Stimulated activated CD4-positive, alpha-beta T cell treated with anti-CD3 and anti-CD28 coated beads, TNF-alpha, amount 100 ng/mL, for 1 hour (primary cell): ENCODE results near the gene NDUFA6.
"Not testable (repeated sequence)": the region's sequence is repeated elsewhere in the genome, so short reads cannot be mapped to it uniquely, and the experiment has no call there.

ENCODE experiments used
- DNase-seq, 3 donors: peaks; one replicate each; pipeline ENCODE4 v3.0.0-alpha.2; 2020; ENCODE audit warnings: low read depth in 3 of 3, low spot score in 1 of 3

Gene NDUFA6

GRCh38 chr22:42114721-42115120 lies 24.1 kb upstream of the NDUFA6 start:
- no peak for DNase-seq

GRCh38 chr22:42112793-42113192 lies 22.2 kb upstream of the NDUFA6 start:
- not testable (repeated sequence) for DNase-seq

- DNase-seq: no peak
Measured at GRCh38 chr22:42111798-42112197, 21.2 kb upstream of the NDUFA6 start.

GRCh38 chr22:42108848-42109247 lies 18.3 kb upstream of the NDUFA6 start:
- no peak for DNase-seq

- not testable (repeated sequence) for DNase-seq
Measured at GRCh38 chr22:42104332-42104860, 13.8 kb upstream of the NDUFA6 start.

DNA sequence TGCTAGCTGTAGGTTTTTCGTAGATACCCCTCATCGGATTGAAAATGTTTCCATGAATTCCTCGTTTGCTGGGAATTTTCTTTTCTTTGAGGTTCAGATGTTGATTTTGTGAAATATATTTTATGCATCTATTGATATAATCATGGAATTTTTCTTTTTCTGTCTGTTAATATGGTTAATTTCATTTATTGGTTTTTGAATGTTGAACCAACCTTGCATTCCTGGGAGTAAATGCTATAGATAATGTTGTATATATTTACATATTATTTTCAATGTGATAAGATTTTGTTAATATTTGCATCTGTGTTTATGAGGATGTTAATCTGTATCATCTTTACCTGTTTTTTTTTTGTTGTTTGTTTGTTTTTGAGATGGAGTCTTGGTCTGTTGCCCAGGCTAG lies 10.6 kb upstream of the NDUFA6 start:
- DNase-seq: no peak

DNA sequence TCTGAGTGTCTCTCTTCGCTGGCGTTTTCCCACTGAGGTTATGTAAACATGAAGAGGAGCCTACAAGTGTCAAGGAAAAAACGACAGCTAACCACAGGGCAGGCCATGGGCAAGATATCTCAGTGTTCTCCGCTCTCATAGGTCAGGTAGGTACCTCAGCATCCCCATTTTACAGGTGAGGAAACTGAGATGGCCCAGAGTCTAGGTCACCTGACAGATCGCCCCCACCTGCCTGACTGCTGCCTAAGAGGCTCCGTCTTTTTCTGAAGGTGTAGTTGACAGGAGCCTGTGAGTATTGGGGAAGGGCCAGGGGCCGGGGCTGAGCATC lies 847 bp upstream of the NDUFA6 start:
- no peak for DNase-seq

DNA sequence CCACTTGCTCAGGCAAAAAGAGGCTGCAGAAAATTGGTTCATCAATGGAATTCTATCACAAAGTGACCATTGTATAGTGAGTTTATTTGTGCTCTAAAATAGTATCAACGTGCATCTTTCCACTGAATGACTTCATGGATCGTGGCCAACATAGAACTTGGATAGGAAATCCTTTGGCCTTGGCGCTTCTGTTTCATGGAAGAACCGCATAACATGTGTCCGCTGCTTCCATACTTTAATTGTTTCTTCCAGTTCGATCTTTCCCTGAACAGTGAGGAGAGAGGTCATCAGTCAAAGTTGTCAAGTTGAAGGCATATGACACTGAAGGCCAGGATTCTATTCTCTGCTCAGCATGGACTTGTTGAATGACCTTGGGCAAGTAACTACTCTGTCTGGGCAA lies 4.5 kb downstream of the NDUFA6 start:
- DNase-seq: no peak

- no peak for DNase-seq
Measured at GRCh38 chr22:42084874-42085273, 5.7 kb downstream of the NDUFA6 start.

DNA sequence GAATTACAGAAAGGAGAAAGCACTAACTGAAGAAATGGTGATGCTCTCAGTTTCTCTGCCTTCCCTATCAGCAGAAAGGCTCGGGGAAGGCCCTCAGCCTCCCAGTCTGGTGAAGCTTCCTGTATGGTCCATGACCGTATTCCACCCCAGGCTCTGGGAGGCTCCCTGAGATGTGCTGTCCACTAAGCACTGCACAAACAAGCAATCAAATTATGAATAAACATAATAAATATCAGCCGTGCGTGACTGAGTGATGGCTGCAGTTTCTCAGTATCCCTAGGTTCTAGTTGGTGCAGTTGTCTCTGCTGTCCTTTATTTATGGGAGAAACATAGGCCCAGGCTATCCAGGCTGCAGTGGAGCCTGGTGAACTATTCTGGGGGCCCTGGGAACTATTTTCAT lies 7.5 kb downstream of the NDUFA6 start:
- DNase-seq: no peak

GRCh38 chr22:42080287-42080686 lies 10.3 kb downstream of the NDUFA6 start:
- DNase-seq: no peak

- peak; percentile 93 to 97 (median 95) for DNase-seq
Measured at GRCh38 chr22:42079319-42080251, 11.0 kb downstream of the NDUFA6 start, which contains the start of gene SMDT1. Gene SMDT1 (plus strand): TSS chr22:42079700. CDS start chr22:42079769, 69 bp downstream.

DNA sequence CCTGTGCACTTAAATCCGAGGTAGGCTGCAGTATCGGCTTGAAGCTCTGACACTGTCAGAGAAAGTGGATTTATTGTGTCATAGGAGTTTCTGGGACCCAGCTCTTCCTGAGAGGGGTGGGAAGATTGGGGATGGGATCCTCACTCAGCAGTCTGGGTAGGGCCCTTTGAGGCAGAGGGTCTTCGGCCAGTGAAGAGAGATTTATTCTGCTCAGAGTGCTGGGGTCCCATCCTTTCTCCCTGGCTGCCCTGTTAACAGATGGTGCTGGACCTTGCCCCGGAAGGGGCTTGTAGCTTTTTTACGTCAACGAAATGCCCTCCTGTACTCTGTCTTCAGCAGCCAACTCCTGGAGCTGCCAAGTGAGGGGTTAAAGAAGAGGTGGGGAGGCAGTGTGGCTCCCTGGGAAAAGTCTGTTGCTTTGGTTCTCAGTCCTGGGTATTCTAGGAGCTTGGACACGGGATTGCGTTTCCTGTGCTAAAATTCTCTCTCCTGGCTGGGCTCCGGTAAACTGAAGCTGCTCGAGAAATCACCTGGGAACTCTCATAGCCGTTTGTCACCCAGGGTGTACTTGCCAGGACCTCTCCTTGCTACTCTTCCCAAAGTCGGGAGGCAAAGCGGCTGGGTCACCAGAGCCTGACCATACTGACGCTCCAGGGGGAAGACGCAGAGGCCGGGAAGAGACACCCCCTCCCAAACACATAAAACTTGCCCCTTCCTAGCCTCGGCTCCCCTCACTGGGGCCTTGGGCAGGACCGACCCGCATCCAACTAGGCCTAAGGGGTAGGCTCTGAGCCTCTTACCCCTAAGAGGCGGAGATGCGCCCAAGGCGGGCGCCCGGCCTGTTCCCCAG lies 11.9 kb downstream of the NDUFA6 start:
- no peak for DNase-seq

DNA sequence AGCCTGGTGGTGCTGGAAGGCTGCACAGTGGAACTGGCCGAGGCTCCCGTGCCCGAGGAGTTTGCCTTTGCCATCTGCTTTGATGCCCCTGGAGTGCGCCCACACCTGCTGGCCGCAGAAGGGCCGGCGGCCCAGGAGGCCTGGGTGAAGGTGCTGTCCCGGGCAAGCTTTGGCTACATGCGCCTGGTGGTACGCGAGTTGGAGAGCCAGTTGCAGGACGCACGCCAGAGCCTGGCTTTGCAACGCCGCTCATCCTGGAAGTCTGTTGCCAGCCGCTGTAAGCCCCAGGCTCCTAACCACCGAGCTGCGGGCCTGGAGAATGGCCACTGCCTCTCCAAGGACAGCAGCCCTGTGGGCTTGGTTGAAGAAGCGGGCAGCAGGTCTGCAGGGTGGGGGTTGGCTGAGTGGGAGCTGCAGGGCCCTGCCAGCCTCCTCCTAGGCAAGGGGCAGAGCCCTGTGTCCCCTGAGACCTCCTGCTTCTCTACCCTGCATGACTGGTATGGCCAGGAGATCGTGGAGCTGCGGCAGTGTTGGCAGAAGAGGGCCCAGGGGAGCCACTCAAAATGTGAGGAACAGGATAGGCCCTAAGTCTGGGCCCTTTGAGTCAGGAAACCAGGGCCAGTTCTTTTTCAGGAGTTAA lies 13.0 kb downstream of the NDUFA6 start:
- no peak for DNase-seq

DNA sequence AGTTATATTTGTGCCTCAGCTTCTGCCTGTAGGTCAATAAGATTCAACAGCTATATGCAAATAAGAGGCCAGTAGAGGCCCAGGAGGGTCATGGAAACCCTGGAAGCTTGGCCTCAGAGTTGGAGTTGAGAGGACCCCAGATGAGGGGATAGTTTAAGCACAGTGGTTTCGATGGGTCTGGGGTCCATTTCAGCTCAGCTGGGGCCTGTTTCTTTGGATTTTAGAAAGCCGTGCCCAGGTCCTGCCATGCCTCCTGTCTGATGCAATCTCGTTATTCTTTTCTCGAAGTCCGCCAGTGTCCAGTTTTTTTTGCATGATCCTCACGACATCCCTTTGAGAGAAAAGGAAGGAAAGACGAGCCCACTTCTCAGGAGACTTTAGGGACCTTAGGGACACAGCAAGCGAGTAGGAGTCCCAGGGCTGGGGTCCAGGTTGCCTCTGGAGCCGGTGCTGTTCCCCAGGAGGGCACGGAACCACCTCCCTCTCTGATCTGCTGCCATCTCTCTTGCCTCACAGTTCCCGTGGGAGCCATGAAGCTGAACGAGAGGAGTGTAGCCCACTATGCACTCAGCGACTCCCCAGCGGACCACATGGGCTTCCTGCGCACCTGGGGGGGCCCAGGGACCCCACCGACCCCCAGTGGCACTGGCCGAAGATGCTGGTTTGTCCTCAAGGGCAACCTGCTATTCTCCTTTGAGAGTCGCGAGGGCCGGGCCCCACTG lies 13.6 kb downstream of the NDUFA6 start:
- DNase-seq: no peak

- DNase-seq: no peak
Measured at GRCh38 chr22:42074846-42075676, 15.5 kb downstream of the NDUFA6 start.

DNA sequence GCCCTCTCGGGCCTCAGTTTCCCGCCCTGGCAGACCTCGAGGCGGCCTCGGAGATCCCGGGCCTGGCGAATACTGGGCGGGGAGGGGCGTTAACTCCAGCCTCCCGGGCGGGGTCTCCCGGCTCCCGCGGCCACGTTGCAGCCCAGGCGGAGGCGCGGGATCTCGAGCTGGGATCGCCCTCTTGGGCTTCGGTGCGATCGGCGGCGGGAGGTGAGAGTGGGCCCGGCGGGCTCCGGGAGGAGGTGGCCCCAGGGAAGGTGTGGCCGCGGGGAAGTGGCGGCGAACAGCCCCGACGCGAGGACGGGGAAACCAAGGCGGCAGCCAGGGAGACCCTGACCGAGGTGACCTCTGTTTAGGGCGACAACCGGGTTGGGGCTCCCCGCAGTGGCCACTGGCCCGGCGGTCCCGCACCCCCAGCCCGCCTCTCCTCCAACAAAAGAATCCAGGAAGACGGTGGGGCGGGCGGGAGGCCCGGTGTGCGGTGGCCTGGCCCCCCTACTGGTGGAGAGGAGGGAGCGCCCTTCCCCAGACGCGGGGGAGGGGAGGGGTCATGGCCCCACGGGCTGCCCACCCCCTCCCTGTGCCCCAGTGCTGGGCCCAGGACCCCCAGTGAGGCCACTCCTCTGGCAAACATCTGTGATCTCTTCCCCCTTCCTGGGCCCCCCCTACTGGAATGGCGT lies 16.3 kb downstream of the NDUFA6 start, which contains the start of gene PHETA2:
Gene PHETA2, plus strand, starts transcription at position 117 of the 680 bp plus-strand sequence. CDS start 3,046 bp downstream, outside the sequence.
- DNase-seq: peak in 1 of 3 donors; percentile 35

- no peak for DNase-seq
Measured at GRCh38 chr22:42073621-42074041, 16.9 kb downstream of the NDUFA6 start.
